Globus pallidus (tissue), 1 donor: ENCODE measurements around the gene FBLIM1.

Experiments
- DNase-seq: peaks from one replicate; pipeline ENCODE4 v3.0.0-alpha.2; 2015; ENCODE audit warnings: low spot score

Gene FBLIM1

DNA sequence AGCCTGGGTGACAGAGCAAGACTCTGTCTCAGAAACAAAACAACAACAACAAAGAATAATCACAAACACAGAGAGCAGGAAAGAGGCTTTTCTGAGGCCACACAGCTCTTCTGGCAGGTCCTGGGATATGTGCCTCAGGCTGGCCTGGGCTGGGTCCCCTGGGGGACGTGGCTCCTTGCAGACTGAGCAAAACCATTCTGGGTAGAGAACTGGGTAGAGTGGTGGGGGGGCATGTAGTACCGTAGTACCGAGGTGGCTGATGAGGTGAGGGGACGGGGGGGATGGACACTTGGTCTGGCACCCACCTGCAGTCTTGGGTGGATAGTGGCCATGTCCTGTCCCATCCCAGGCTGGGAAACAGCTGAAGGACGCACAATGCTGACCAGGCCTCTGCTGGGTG, 10.3 kb upstream of the FBLIM1 start:
- DNase-seq = no peak

DNA sequence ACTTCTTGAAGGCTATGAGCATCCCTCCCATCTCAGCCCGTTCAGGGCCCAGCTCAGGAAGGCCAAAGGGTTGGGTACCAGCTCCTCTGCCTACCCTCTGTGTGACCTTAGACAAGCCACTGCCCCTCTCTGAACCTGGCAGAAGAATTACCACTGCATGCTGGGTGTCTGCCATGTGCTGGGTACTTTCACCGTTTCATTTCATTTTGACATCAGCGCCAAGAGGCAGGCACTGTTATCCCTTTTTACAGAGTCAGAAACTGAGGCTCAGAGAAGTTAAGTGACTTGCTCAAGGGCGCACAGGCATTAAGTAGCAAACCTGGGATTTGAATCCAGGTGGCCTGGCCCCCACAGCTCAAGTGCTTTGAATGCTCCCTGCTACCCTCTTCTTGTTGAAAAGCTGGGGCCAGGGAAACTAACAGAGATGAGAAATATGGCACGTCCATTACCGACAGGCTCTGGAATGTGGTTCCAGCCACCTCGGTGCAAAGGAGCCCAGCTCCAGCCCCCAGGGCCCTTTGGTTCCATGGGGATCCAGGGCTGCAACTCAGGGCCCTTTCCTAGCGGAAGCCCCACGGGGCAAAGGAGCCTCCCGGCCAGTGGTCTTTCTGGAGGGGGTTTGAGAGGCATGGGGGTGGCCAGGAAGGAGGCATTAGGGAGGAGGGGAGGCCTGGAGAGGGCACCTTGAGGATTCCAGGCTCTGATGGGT, 9.8 kb upstream of the FBLIM1 start:
- DNase-seq = no peak

- no peak for DNase-seq
Measured at GRCh38 chr1:15749399-15750291, 8.9 kb upstream of the FBLIM1 start.

- DNase-seq = no peak
Measured at GRCh38 chr1:15750924-15751323, 7.7 kb upstream of the FBLIM1 start.

DNA sequence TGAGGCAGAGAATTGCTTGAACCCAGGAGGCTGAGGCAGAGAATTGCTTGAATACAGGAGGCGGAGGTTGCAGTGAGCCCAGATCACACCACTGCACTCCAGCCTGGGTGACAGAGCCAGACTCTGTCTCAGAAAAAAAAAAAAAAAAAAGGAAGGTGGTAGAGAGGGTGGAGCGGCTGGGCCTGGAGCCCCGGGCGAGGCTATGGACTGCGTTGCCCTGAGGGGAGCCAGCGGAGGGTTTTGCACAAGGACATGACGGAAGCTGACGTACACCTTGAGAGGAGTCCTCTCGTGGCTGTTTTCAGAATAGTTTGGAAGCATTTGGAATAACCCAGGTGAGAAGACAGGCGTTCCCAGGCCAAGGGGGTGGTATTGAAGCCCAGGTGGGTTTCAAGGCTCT, 6.9 kb upstream of the FBLIM1 start:
- DNase-seq = no peak

DNA sequence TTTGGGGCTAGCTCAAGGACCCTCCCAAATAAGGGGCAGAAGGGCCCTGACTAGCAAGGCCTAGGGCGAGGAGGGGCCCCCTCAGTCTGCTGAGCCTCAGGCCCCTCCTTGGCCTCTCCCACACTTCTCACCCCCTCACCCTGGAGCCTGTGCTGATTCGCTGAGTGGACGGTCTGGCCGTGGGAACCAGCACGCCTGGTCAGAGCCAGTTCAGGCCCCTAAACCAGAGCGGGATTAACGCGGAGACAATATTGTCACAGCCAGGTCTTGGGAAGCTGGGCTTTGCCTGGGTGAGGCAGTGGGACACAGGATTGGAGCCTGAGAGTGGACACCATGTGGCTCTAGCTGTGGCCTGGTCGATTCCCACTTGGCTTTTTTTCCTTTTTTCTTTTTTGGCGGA, 4.8 kb upstream of the FBLIM1 start:
- no peak for DNase-seq

DNA sequence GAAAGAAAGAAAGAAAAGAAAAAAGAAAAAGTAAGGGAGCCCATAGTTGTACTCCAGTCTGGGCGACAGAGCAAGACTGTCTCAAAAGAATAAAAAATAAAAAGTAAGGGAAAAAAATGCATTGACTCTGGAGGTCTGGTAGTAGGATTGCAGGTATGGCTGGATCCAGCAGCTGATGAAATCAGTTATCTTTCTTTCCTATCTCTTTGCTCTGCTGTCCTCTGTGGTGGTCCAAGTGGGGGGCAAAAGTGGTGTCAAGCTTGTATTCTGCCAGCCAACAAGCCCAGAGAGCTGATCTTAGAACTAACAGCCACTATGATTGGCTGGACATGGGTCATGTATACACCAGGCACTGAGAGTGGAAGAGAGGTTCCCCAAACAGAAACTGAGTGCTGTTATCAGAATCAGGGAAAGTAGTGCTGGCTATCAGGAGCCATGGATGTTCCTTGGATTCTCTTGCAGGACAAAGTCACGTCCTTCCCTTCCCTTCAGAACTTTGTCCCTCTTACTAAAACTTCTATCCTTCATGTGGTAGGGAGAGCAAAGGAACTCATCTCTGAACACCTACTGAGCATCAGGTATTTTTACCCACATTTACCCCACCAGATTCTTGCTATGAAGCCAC, 3.5 kb upstream of the FBLIM1 start:
- no peak for DNase-seq

GRCh38 chr1:15755646-15756040, 3.0 kb upstream of the FBLIM1 start:
- peak; percentile 24 for DNase-seq

GRCh38 chr1:15756143-15757015, 2.2 kb upstream of the FBLIM1 start:
- peak; percentile 34 for DNase-seq

DNA sequence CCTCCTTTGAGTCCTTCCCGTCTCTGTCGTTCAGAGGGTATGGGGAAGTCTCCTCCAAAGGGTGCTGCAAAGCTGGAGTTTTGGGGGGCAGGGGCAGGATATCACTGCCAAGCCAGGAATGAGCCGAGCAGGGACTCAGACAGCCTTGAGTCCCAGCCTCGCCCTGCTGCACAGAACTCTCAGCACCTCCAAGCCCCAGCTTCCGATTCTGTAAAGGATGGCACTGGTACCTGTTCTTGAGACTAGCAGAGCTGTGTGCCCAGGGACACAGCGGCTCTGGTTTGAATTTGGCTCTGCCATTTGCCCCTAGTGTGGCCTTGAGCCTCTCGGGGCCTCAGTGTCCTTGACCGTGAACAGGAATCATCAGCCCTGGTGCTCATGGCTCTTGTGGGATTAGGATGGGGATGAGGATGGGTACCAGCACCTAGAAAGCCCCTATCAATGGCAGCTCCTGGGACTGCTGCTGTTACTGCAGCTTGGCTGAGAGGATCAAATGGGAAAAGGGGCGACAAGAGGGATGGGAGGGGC, 1.5 kb upstream of the FBLIM1 start:
- no peak for DNase-seq

GRCh38 chr1:15757575-15758342, 836 bp upstream of the FBLIM1 start:
- DNase-seq = no peak

DNA sequence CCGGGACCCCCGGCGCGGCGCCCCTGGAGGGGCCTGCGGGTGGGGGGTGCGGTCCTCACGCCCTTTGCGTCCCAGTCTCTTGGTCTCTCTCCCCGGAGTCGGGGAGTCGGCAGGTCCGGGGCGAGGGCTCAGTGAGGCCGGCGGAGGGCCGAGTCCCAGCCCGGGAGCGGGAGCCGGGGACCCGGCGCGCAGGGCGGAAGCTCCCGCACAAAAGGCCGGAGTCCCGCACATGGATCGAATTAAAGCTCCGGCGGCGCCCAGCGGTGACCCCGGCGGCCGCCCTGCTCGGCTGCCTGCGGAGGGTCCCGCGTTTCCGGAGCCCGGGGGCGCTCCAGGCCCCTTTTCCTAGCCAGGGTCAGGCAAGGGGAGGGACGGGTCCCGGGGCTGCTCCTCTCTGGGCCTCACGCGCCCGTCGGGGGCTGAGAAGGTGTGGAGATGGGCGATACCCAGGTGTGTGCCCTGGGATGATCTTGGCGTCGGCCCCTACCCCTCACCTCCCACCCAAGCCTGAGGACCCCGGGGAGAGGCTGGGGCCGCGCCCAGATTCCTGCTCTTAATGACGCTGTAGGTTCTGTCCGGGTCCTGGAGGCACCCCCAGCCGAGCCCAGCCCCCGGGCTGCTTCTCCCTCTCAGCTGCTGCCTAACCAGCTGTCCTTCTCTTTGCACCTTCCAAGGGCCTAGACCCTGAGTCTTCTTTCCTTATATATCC, 512 bp downstream of the FBLIM1 start:
- no peak for DNase-seq

DNA sequence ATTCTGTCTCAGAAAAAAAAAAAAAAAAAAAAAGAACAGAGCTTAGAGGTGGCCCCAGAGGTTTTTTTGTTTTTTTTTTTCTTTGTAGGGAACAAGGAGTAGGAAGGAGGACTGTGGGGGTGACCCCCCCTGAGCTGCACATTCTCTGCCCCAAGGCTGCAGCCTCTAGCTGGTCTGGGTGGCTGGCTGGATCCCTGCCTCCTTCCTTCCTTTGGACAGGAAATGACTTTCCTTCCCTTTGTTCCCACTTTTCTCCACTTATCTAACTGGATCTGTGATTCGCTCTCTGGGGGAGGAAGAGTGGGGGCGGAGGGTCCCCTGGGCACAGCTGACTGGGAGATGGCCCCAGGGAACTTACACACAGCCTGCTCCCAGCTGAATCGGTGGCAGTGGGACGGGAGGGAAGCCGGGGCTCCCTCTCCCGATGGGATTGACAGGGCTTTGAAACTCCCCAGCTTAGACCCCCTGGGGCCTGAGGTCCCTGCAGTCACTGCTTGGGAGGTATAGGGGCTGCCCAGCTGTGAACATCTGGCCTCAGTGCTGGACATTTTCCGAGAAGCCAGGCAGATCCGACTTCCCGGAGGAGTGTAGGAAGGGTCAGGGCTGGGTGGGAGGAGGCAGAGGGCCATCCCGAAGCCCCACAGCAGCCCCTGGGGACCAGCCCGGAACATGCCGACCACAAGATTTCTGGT, 2.1 kb downstream of the FBLIM1 start:
- DNase-seq = no peak

GRCh38 chr1:15761366-15762128, 3.0 kb downstream of the FBLIM1 start:
- DNase-seq = no peak

DNA sequence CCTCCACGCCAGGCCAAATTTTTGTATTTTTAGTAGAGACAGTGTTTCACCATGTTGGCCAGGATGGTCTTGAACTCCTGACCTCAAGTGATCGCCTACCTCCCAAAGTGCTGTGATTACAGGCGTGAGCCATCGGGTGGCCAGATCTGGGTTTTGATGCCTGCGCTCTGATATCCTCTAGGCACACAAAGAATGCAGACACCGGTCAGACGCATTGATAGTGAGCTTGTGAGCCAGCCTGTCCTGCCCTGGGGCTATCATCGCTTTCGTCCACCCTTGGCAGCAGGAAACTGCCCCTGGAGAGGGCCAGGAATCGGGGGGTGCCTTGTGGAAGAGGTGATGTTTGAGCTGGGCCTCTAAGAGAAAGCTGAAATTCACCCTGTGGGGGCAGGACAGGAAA, 4.0 kb downstream of the FBLIM1 start:
- DNase-seq = no peak

DNA sequence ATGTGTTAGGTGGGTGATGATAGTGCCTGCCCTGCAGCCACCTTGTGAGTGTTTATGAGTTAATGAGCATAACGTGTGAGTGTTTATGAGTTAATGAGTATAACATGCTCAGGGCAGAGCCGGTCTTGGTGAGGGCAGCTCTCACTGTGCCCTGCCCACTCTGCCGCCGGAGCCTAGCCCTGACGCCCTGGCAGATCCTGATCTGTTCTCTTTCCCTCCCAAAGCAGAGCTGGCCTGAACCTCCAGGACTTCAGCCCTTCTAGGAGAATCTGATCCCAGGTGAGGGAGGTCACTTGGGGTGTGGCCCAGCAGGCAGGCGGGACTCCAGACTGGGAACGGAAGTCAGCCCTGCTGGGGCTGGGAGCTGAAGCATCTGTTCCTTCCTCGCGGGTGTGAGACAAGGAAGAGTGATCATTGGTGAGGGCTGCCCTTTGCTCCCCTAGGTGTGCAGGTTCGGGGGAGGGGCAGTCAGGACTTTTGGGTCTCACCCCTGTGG, 5.7 kb downstream of the FBLIM1 start:
- DNase-seq = no peak

DNA sequence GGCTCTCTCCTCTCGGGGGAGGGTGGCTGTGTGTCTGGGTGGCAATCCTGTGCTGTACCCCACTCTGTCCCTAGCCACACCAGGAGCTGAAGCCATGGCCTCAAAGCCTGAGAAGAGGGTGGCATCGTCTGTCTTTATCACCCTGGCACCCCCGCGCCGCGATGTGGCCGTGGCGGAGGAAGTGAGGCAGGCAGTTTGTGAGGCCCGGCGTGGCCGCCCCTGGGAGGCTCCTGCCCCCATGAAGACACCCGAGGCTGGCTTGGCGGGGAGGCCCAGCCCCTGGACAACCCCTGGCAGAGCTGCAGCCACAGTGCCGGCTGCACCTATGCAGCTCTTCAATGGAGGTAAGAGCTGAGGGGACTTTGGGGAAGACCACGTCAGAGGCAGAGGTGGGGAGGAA, 6.3 kb downstream of the FBLIM1 start:
- no peak for DNase-seq

DNA sequence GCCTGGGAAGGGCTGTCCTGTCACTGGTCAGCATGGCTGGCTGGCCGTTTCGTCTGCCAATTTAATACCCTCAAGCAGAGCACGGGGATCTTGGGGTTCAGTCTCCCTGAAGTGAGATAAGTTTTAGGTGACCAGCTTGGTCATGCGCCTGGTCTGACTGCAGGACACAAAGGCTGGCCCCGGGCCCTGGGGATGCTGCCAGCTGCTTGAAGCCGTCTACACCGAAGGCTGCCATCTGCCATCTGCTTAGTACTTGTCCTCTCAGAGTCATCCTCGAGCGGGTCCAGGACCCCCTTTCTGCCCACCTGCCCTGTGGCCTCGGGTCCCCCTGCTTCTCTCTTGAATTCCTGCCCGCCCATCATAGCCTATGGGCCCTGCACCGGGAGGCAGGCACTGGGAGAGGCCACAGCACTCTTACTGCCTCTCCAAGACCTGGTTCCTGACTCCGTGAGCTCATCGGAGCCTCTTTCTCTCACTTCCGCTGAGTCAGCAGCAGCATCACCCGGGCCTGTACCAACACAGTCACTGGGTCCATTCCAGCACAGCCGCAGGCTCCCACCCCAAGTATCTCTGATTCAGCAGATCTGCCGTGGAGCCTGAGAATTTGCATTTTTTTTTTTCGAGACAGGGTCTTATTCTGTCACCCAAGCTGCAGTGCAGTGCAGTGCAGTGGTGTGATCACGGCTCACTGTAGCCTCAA, 7.0 kb downstream of the FBLIM1 start:
- no peak for DNase-seq
